Activated CD8-positive, alpha-beta T cell treated with anti-CD3 and anti-CD28 coated beads, Interleukin-2, amount 10 ng/mL, durations not matched to agents 7 days and 5 days (primary cell): ENCODE measurements around the gene CTLA4. TPM values are rescaled to one million over a fixed set of nuclear protein-coding genes. Genes with fewer than 3 reads are reported as not detected.
"Not testable (repeated sequence)": the region's sequence is repeated elsewhere in the genome, so short reads cannot be mapped to it uniquely, and the experiment has no call there.

Experiments used
- ATAC-seq: fragments of 150-1000 bp; cut with Tn5 transposase; one replicate; pipeline ENCODE4 v1.10.0; 2021; ENCODE audit warnings: moderate library complexity
- CTCF ChIA-PET: fragments of 350-600 bp; sonication (Branson Sonifier 250); formaldehyde crosslinking; loops from one replicate; lab custom pipeline; 2021; ENCODE audit warnings: antibody characterized with exemption; lab: Charles Lee
- POLR2A ChIA-PET: fragments of 350-600 bp; sonication (Branson Sonifier 250); formaldehyde crosslinking; loops from one replicate; lab custom pipeline; 2021; ENCODE audit warnings: antibody characterized with exemption; lab: Charles Lee
- DNase-seq: peaks from one replicate; pipeline ENCODE4 v3.0.0-alpha.2; 2020
- H3K27ac Mint-ChIP-seq: one replicate; pipeline ENCODE4 v1.8.0; 2021; ENCODE audit warnings: mild to moderate bottlenecking, mixed read lengths
- H3K27me3 Mint-ChIP-seq: one replicate; pipeline ENCODE4 v1.8.0; 2021; ENCODE audit warnings: low read depth, mixed read lengths
- H3K36me3 Mint-ChIP-seq: one replicate; pipeline ENCODE4 v1.8.0; 2021; ENCODE audit warnings: low read depth, mixed read lengths
- H3K4me1 Mint-ChIP-seq: one replicate; pipeline ENCODE4 v1.8.0; 2021; ENCODE audit warnings: low read depth, mixed read lengths
- H3K4me3 Mint-ChIP-seq: one replicate; pipeline ENCODE4 v1.8.0; 2021; ENCODE audit warnings: mild to moderate bottlenecking, mixed read lengths
- H3K9me3 Mint-ChIP-seq: one replicate; pipeline ENCODE4 v1.8.0; 2022; ENCODE audit warnings: mixed read lengths; ENCODE audit not compliant: insufficient read depth
- total RNA-seq, 2 experiments: library from RNA; stranded (reverse); gene quantifications; one replicate each; pipeline ENCODE4 v1.2.3, GENCODE V29; 2021

Gene CTLA4
- total RNA-seq, 2 experiments from 2014 or later: 3.8 to 4.7 TPM

DNA sequence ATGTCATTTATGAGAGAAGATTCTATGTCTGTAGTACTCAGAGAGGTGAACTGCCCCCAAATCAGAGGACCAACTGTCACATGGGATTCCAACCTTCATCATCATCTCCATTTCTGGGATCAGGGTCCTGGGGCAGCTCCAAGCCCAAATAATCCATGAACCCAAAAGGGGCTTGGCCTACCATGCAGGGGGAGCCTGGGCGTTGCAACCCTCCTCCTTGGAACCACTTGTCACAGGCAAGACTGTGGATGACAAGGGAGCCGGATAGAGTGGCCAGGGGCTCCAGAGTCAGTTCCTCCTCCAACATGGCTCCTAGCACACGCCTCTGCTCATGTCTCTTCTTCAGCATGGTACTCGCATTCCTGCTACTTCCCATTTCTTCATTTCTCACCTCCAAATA lies 7.9 kb downstream of the CTLA4 start:
- CTCF ChIA-PET: interaction anchor here (1.1 to 4.4 kb wide), 5 partner anchors 11 to 34 kb away, joined by 3 to 21 read pairs (median 6); no protein-coding TSS in a partner anchor
- Mint-ChIP-seq H3K4me1 (peaks cover 66% of the 10 kb centered on the region), H3K9me3 (peaks cover 13% of the 10 kb centered on the region), H3K27me3 (no peaks in the 10 kb centered on the region), H3K36me3 (peaks cover 38% of the 10 kb centered on the region), H3K27ac (no peak overlapping the region), H3K4me3 (no peak overlapping the region)
- no peak for DNase-seq
- POLR2A ChIA-PET: interaction anchor here (1.8 to 3.4 kb wide), 3 partner anchors 11 to 19 kb away, joined by 7 to 14 read pairs (median 10); no protein-coding TSS in a partner anchor
- no peak for ATAC-seq

DNA sequence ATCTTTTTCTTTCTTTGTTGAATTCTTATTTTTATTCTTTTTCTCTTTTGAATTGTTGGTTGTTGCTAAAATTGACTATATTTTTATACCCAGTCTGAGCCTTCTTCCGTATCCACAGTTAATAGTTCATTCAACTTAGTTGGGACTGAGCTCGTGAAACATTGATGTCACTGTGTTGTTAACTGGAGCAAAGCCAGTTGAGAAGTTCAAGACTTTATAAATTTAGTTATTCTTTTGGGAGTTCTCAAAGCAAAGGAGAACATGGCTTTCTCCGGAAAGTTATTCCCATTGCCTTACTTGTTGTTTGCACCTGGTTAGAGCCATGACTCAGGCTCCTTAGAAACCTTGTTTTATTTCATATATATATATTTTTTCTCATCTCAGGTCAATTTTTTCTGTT lies 8.8 kb downstream of the CTLA4 start:
- no peak overlapping the region for H3K4me3 Mint-ChIP-seq
- ATAC-seq: no peak
- no peak overlapping the region for H3K27ac Mint-ChIP-seq
- peaks cover 58% of the 10 kb centered on the region for H3K4me1 Mint-ChIP-seq
- peaks cover 33% of the 10 kb centered on the region for H3K36me3 Mint-ChIP-seq
- CTCF ChIA-PET: interaction anchor here (0.8 to 3.1 kb wide), 3 partner anchors 8 to 33 kb away, joined by 3 to 18 read pairs (median 3); no protein-coding TSS in a partner anchor
- POLR2A ChIA-PET: interaction anchor here (2.3 to 3.4 kb wide), 2 partner anchors 11 to 14 kb away, joined by 10 to 14 read pairs; no protein-coding TSS in a partner anchor
- no peaks in the 10 kb centered on the region for H3K27me3 Mint-ChIP-seq
- peaks cover 13% of the 10 kb centered on the region for H3K9me3 Mint-ChIP-seq
- DNase-seq: no peak

DNA sequence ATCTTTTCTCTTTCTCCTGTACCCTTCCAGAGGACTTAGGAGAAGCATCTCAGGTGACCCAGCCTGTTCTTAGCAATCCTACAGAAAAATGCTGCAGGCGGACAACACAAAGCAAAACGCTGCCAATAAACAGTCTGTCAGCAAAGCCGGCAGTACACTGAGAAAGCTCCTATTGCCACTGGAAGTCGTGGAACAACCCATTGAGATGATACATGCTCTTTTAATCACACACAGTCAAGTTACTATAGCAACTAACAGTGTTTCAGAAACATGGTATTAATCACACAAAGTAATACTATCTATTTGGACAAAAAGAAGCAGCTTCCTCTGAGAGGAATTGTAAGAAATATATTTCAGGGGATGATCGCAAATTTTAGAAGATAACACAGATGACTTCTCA lies 10.5 kb downstream of the CTLA4 start:
- CTCF ChIA-PET: interaction anchor here (1.4 to 3.1 kb wide), 4 partner anchors 12 to 63 kb away, joined by 3 to 18 read pairs (median 4); no protein-coding TSS in a partner anchor

DNA sequence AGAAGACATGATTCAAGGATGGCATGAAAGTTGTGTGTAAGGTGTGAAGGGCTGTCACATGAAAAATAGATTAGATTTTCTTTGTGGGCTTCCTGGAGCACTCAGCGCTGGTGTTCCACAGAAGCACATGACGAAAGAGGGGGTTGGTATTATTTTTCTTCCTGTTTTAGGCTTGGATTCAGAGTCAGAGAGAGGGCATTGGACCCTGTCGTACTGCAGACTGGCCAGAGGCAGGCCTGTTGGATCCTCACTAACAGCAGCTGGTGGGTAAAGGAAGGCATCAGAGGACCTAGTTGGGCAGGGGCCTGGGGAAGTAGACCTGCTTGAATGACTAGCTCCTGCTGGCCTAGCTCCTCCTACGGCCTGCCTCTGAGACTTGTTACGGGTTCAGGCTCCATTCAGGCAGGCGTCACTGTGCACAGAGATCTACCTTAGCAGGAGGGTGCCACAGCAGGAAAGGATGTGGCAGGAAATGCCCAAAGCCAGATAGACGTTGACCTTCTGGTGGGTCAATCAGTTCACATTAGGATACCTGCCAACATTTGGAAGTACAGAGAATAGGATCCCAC lies 13.1 kb downstream of the CTLA4 start:
- ATAC-seq (no peak), DNase-seq (no peak)
- ChIA-PET POLR2A (interaction anchor here (1.0 to 2.3 kb wide), 2 partner anchors 10 to 13 kb away, joined by 3 to 7 read pairs; partner anchors contain the start of gene CTLA4), CTCF (interaction anchor here (1.1 to 3.0 kb wide), 5 partner anchors 9 to 66 kb away, joined by 4 to 10 read pairs (median 5); partner anchors contain the start of gene CTLA4)
- Mint-ChIP-seq H3K27ac (no peak overlapping the region), H3K4me3 (no peak overlapping the region), H3K27me3 (no peaks in the 10 kb centered on the region), H3K4me1 (peaks cover 18% of the 10 kb centered on the region), H3K9me3 (no peaks in the 10 kb centered on the region), H3K36me3 (peaks cover 3% of the 10 kb centered on the region)

More for the DNA sequence above, 10.5 kb downstream of the CTLA4 start:
- no peaks in the 10 kb centered on the region for H3K27me3 Mint-ChIP-seq
- no peak for DNase-seq
- H3K36me3 Mint-ChIP-seq: peaks cover 23% of the 10 kb centered on the region
- H3K4me1 Mint-ChIP-seq: peaks cover 40% of the 10 kb centered on the region
- peaks cover 13% of the 10 kb centered on the region for H3K9me3 Mint-ChIP-seq
- no peak overlapping the region for H3K27ac Mint-ChIP-seq
- no peak overlapping the region for H3K4me3 Mint-ChIP-seq
- no peak for ATAC-seq
- POLR2A ChIA-PET: interaction anchor here (1.1 kb wide), 2 partner anchors 9 to 11 kb away, joined by 3 to 4 read pairs; partner anchors contain the start of gene CTLA4

DNA sequence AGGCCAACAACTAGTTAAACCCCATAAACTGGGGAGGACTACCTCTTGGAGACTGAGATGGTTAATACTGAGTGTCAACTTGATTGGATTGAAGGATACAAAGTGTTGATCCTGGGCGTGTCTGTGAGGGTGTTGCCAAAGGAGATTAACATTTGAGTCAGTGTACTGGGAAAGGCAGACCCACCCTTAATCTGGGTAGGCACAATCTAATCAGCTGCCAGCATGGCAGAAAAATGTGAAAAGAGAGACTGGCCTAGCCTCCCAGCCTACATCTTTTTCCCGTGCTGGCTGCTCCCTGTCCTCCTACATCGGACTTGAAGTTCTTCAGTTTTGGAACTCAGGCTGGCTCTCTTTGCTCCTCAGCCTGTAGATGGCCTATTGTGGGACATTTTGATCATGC lies 13.6 kb downstream of the CTLA4 start:
- not testable (repeated sequence) for H3K36me3 Mint-ChIP-seq, H3K9me3 Mint-ChIP-seq, H3K4me3 Mint-ChIP-seq, H3K27me3 Mint-ChIP-seq, H3K27ac Mint-ChIP-seq, ATAC-seq, DNase-seq
- CTCF ChIA-PET: interaction anchor here (0.7 to 3.0 kb wide), 2 partner anchors 10 to 30 kb away, joined by 3 to 10 read pairs; no protein-coding TSS in a partner anchor
- POLR2A ChIA-PET: interaction anchor here (1.1 to 2.3 kb wide), 2 partner anchors 9 to 11 kb away, joined by 7 to 8 read pairs; no protein-coding TSS in a partner anchor
- peaks cover 18% of the 10 kb centered on the region for H3K4me1 Mint-ChIP-seq

DNA sequence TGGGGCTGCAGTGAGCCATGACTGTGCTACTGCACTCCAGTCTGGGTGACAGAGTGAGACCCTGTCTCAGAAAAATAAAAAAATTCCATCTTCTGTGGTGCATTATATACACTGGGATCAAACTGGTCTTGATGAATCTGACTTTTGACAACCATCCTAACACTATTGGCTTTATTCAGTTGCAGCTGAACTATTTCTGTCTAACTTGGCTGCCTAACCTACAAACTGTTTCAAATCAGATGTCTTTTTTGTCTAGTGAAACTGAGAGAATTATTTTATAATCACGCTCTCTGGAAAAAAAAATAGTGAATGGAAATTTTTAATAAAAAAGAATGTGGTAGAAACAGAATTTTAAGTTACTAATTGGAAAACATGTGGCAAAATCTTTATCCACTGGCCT lies 15.0 kb downstream of the CTLA4 start:
- Mint-ChIP-seq H3K4me3 (no peak overlapping the region), H3K27ac (no peak overlapping the region), H3K27me3 (no peaks in the 10 kb centered on the region), H3K4me1 (peaks cover 23% of the 10 kb centered on the region), H3K9me3 (no peaks in the 10 kb centered on the region), H3K36me3 (no peaks in the 10 kb centered on the region)
- DNase-seq: no peak
- CTCF ChIA-PET: interaction anchor here (1.0 kb wide), 1 partner anchor 13 kb away, joined by 3 read pairs; no protein-coding TSS in a partner anchor
- ATAC-seq: no peak
- POLR2A ChIA-PET: interaction anchor here (2.3 kb wide), 1 partner anchor 12 kb away, joined by 7 read pairs; no protein-coding TSS in a partner anchor

- ATAC-seq: no peak
- Mint-ChIP-seq H3K9me3 (no peaks in the 10 kb centered on the region), H3K4me3 (no peak overlapping the region), H3K27ac (no peak overlapping the region), H3K36me3 (no peaks in the 10 kb centered on the region), H3K4me1 (peaks cover 29% of the 10 kb centered on the region), H3K27me3 (no peaks in the 10 kb centered on the region)
- CTCF ChIA-PET: interaction anchor here (0.8 to 2.7 kb wide), 8 partner anchors 11 to 71 kb away, joined by 3 to 9 read pairs (median 7); partner anchors contain the start of gene CTLA4
- no peak for DNase-seq
- POLR2A ChIA-PET: interaction anchor here (0.5 to 2.6 kb wide), 4 partner anchors 12 to 181 kb away, joined by 3 to 14 read pairs (median 13); partner anchors contain the start of gene CTLA4
Measured at GRCh38 chr2:203886661-203887151, 19.1 kb downstream of the CTLA4 start.

- Mint-ChIP-seq H3K36me3 (no peaks in the 10 kb centered on the region), H3K27me3 (no peaks in the 10 kb centered on the region), H3K4me3 (no peak overlapping the region), H3K27ac (no peak overlapping the region), H3K4me1 (peaks cover 35% of the 10 kb centered on the region), H3K9me3 (no peaks in the 10 kb centered on the region)
- DNase-seq: no peak
- ChIA-PET CTCF (interaction anchor here (2.0 to 2.7 kb wide), 5 partner anchors 10 to 72 kb away, joined by 6 to 9 read pairs (median 8); partner anchors contain the start of gene CTLA4), POLR2A (interaction anchor here (1.7 to 2.6 kb wide), 3 partner anchors 13 to 19 kb away, joined by 12 to 14 read pairs (median 14); partner anchors contain the start of gene CTLA4)
- no peak for ATAC-seq
Measured at GRCh38 chr2:203887677-203888076, 20.1 kb downstream of the CTLA4 start.

- H3K4me3 Mint-ChIP-seq: no peak overlapping the region
- no peaks in the 10 kb centered on the region for H3K9me3 Mint-ChIP-seq
- POLR2A ChIA-PET: interaction anchor here (0.7 to 3.3 kb wide), 4 partner anchors 10 to 18 kb away, joined by 3 to 11 read pairs (median 6); no protein-coding TSS in a partner anchor
- ATAC-seq (no peak), DNase-seq (no peak)
- peaks cover 45% of the 10 kb centered on the region for H3K4me1 Mint-ChIP-seq
- H3K27me3 Mint-ChIP-seq: no peaks in the 10 kb centered on the region
- CTCF ChIA-PET: interaction anchor here (0.9 to 2.3 kb wide), 8 partner anchors 11 to 75 kb away, joined by 3 to 9 read pairs (median 4); no protein-coding TSS in a partner anchor
- no peak overlapping the region for H3K27ac Mint-ChIP-seq
- H3K36me3 Mint-ChIP-seq: no peaks in the 10 kb centered on the region
Measured at GRCh38 chr2:203889542-203889941, 22.0 kb downstream of the CTLA4 start.

DNA sequence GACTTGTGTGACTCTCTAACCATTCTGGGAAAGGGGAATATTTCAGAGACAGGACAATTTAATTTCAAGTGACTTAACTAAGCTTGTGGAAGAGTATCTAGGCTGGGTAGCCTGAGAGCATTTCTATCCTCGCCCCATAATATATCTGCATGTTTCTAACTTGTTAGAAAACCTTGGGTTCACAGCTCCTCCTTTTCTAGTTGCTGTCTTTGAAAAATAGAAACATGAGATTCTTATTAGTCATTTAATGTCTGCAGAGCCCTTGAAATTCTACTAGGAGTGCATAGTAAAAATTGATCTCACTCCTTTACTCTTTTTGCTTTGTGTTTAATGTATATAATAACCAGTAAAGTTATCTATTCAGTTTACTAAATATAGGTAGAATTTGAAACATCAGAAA lies 22.4 kb downstream of the CTLA4 start:
- CTCF ChIA-PET: interaction anchor here (0.9 to 2.3 kb wide), 8 partner anchors 11 to 75 kb away, joined by 3 to 9 read pairs (median 4); no protein-coding TSS in a partner anchor
- H3K9me3 Mint-ChIP-seq: no peaks in the 10 kb centered on the region
- H3K36me3 Mint-ChIP-seq: no peaks in the 10 kb centered on the region

DNA sequence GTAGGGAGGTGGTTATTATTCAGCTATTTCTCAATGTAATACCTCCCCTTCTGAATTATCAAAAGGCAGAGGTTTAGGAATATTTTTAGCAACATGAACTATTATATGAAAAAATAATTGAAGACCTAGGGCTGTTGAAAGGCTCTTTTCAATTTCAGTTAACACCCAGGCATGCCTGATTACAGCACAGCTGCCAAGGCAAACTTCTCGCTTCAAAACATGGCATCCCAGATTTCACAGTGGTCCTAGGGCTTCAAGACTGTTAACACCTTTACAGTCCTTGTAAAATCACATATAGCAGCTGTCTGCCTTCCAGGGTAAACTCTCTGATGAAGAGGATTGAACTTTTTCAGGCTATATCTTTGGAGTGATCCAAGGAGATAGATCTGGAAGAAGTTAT lies 23.2 kb downstream of the CTLA4 start:
- H3K9me3 Mint-ChIP-seq: no peaks in the 10 kb centered on the region
- no peak overlapping the region for H3K4me3 Mint-ChIP-seq
- peaks cover 46% of the 10 kb centered on the region for H3K4me1 Mint-ChIP-seq
- ChIA-PET POLR2A (interaction anchor here (0.5 to 3.3 kb wide), 7 partner anchors 9 to 170 kb away, joined by 3 to 11 read pairs (median 3); no protein-coding TSS in a partner anchor), CTCF (interaction anchor here (0.7 to 2.3 kb wide), 6 partner anchors 19 to 76 kb away, joined by 4 to 9 read pairs (median 4); partner anchors contain the start of gene CTLA4)
- H3K27me3 Mint-ChIP-seq: no peaks in the 10 kb centered on the region
- H3K27ac Mint-ChIP-seq: no peak overlapping the region
- ATAC-seq (no peak), DNase-seq (no peak)
- no peaks in the 10 kb centered on the region for H3K36me3 Mint-ChIP-seq

More for the DNA sequence above, 22.4 kb downstream of the CTLA4 start:
- Mint-ChIP-seq H3K27ac (no peak overlapping the region), H3K4me3 (no peak overlapping the region), H3K4me1 (peaks cover 46% of the 10 kb centered on the region), H3K27me3 (no peaks in the 10 kb centered on the region)
- DNase-seq: no peak
- no peak for ATAC-seq
- POLR2A ChIA-PET: interaction anchor here (0.7 to 3.3 kb wide), 4 partner anchors 11 to 18 kb away, joined by 3 to 11 read pairs (median 6); no protein-coding TSS in a partner anchor
